WERI-Rb-1 (cell line): Measurements from ENCODE around the gene PRUNE2.
A peak's percentile ranks its signal among the peaks of the same experiment; 100 is the strongest.

ENCODE experiments used
- DNase-seq: peaks from one replicate; pipeline ENCODE4 v3.0.0-alpha.2; 2020
- H3K27ac ChIP-seq: fragments of 250-450 bp; sonication (Bioruptor Pico); 2 replicates; pipeline ENCODE4 v1.5.1; 2020; ENCODE audit warnings: mild to moderate bottlenecking, moderate library complexity
- H3K27me3 ChIP-seq: fragments of 250-450 bp; sonication (Bioruptor Pico); 2 replicates; pipeline ENCODE4 v1.5.1; 2021; ENCODE audit warnings: mild to moderate bottlenecking, low read depth, moderate library complexity; ENCODE audit not compliant: insufficient read depth, severe bottlenecking
- H3K36me3 ChIP-seq: fragments of 250-450 bp; sonication (Bioruptor Pico); 2 replicates; pipeline ENCODE4 v1.5.1; 2020; ENCODE audit warnings: mild to moderate bottlenecking, moderate library complexity
- H3K4me3 ChIP-seq: 2 replicates; pipeline ENCODE4 v1.5.1; 2011; ENCODE audit warnings: low read depth, mild to moderate bottlenecking, control low read depth, low read length
- H3K9me3 ChIP-seq: fragments of 250-450 bp; sonication (Bioruptor Pico); 2 replicates; pipeline ENCODE4 v1.5.1; 2021; ENCODE audit warnings: mild to moderate bottlenecking, moderate library complexity; ENCODE audit not compliant: severe bottlenecking
- TF ChIP-seq, protein P1 (sequence below): IDR thresholded peaks from 2 replicates; pipeline ENCODE4 v1.5.1; 2011; ENCODE audit warnings: low read depth, mild to moderate bottlenecking, control low read depth, inconsistent platforms, low read length

The PRUNE2 gene

DNA sequence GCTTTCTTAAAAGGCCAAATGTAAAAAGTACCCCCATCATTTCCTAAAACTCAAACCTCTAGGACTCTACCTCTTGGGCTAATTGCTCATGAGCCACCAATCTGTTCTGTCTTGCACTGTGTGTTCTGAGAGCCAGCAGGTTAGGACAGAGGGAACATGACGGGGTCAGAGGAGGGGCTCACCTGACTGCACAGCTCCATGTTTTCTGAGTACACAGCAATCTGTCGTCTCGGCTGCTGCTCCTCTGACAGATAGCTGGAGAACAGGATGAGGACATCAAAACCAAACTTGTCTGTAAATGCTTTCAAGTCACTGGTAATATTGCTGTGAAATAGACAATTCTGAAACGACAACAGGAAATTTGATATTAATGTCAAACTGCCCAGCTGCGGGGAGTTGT, 192.5 kb downstream of the PRUNE2 start:
- no peaks in the 10 kb centered on the region for H3K9me3 ChIP-seq
- H3K36me3 ChIP-seq = no peaks in the 10 kb centered on the region
- H3K27ac ChIP-seq = no peak overlapping the region
- TF ChIP-seq, protein P1, sequence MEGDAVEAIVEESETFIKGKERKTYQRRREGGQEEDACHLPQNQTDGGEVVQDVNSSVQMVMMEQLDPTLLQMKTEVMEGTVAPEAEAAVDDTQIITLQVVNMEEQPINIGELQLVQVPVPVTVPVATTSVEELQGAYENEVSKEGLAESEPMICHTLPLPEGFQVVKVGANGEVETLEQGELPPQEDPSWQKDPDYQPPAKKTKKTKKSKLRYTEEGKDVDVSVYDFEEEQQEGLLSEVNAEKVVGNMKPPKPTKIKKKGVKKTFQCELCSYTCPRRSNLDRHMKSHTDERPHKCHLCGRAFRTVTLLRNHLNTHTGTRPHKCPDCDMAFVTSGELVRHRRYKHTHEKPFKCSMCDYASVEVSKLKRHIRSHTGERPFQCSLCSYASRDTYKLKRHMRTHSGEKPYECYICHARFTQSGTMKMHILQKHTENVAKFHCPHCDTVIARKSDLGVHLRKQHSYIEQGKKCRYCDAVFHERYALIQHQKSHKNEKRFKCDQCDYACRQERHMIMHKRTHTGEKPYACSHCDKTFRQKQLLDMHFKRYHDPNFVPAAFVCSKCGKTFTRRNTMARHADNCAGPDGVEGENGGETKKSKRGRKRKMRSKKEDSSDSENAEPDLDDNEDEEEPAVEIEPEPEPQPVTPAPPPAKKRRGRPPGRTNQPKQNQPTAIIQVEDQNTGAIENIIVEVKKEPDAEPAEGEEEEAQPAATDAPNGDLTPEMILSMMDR = no peak
- no peaks in the 10 kb centered on the region for H3K27me3 ChIP-seq
- H3K4me3 ChIP-seq = no peak overlapping the region
- DNase-seq = no peak

DNA sequence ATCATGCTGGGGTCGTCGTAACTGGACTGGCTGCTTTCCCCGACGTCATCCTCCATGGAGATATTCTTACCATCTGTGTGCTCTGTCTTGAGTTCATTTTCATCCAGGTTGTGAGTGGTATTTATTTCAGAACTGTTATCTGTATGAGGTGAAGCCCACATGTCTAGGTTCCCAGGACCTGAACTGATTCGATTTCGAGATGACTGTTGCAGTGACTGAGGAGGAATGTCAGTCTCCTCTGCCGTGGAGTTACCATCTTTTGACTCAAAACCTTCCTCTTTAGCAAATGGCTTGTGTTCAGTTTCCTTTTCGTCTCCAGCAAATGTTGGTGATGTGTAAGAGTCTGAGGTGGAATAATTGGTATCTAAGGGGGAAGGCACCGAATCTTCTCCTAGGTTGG, 196.9 kb downstream of the PRUNE2 start:
- H3K27me3 ChIP-seq = no peaks in the 10 kb centered on the region
- no peak overlapping the region for H3K27ac ChIP-seq
- no peak overlapping the region for H3K4me3 ChIP-seq
- DNase-seq = no peak
- no peaks in the 10 kb centered on the region for H3K9me3 ChIP-seq
- TF ChIP-seq, protein P1 = no peak
- no peaks in the 10 kb centered on the region for H3K36me3 ChIP-seq

- H3K9me3 ChIP-seq = no peaks in the 10 kb centered on the region
- H3K36me3 ChIP-seq = no peaks in the 10 kb centered on the region
- no peaks in the 10 kb centered on the region for H3K27me3 ChIP-seq
- DNase-seq = no peak
- no peak overlapping the region for H3K4me3 ChIP-seq
- TF ChIP-seq, protein P1 = no peak
- H3K27ac ChIP-seq = no peak overlapping the region
These were observed 198.4 kb downstream of the PRUNE2 start for GRCh38 chr9:76707510-76707909.

DNA sequence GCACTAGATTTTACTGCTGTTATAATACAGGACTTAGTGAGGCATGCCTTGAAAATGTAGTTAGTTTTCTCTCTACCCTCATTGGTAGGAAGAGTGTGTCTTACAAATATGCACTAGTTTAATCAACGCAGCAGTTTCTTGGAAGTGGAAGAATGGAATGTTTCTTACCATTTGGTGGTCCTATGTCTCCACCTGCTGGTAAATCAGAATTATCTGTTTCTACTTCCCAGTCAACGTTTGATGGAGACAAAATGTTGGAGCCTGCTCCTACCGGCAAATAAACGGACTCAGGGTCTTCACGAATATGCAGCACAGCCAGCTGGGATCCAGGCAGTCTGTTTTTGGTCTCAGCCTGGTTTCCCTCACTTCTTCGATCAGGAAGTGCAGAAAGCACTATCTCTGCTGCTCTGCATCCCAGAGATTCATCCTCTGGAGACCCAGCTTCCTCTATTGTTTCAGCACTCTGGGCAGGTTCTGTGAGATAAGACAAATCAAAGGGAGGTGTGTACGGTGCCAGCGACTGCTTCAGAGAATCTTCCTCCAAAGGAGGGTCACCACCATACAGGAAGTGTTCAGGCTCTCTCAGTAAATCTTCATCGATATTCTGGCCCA, 201.2 kb downstream of the PRUNE2 start:
- no peaks in the 10 kb centered on the region for H3K36me3 ChIP-seq
- H3K27ac ChIP-seq = no peak overlapping the region
- no peak for DNase-seq
- TF ChIP-seq, protein P1 = peak; percentile 38; the same call in 1 of the 2 replicates
- H3K27me3 ChIP-seq = no peaks in the 10 kb centered on the region
- H3K9me3 ChIP-seq = no peaks in the 10 kb centered on the region
- H3K4me3 ChIP-seq = no peak overlapping the region

DNA sequence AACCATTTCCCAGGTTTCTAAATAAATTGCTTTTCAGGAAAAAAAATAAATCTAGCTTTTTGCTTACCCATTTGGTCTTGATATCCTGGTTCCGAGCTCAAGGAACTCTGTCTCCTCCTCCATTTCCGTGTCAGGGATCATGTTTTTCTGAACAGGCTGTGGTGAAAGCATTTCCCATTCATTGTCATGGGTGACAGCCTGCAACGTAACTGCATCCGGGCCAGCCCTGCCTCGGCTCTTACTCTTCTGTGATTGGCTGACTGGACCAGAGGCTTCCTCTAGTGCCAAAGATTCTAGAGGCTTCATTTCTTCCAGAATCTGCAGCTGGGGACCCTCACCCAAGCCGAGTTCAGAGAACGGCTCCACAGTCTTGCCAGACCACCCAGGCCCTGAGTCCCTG, 202.6 kb downstream of the PRUNE2 start:
- no peak for DNase-seq
- no peaks in the 10 kb centered on the region for H3K27me3 ChIP-seq
- H3K9me3 ChIP-seq = no peaks in the 10 kb centered on the region
- no peaks in the 10 kb centered on the region for H3K36me3 ChIP-seq
- TF ChIP-seq, protein P1 = no peak
- H3K27ac ChIP-seq = no peak overlapping the region
- no peak overlapping the region for H3K4me3 ChIP-seq

- DNase-seq = peak; percentile 59
- Histone ChIP-seq H3K27me3 (no peaks in the 10 kb centered on the region), H3K27ac (peak overlapping the region; percentile 69), H3K4me3 (no peak overlapping the region), H3K36me3 (no peaks in the 10 kb centered on the region), H3K9me3 (no peaks in the 10 kb centered on the region)
- TF ChIP-seq, protein P1 = no peak
These were observed 204.4 kb downstream of the PRUNE2 start for GRCh38 chr9:76701441-76702039.
